Upper lobe of left lung (tissue), 6 donors: ENCODE data around the gene TBC1D12. TPM values are rescaled to one million over a fixed set of nuclear protein-coding genes. Genes with fewer than 3 reads are reported as not detected.

ENCODE experiments used
- ATAC-seq, 2 donors: fragments of 200-7000 bp; cut with Tn5 transposase; one replicate each; pipeline ENCODE4 v1.9.1; 2022; ENCODE audit warnings: mild to moderate bottlenecking in 2 of 2, moderate library complexity in 2 of 2; ENCODE audit not compliant: low FRiP score in 2 of 2
- DNase-seq, 2 donors: peaks; one replicate each; pipeline ENCODE4 v3.0.0-alpha.2; 2019 to 2020
- H3K27ac ChIP-seq, 4 donors: fragments of 200-600 bp; sonication (generic); one replicate each; pipeline ENCODE4 v1.5.1; 2016 to 2019
- H3K27me3 ChIP-seq, 4 donors: fragments of 200-600 bp; sonication (generic); one replicate each; pipeline ENCODE4 v1.5.1; 2017 to 2019
- H3K36me3 ChIP-seq, 4 donors: fragments of 200-600 bp; sonication (generic); one replicate each; pipeline ENCODE4 v1.5.1; 2016 to 2019
- H3K4me1 ChIP-seq, 4 donors: fragments of 200-600 bp; sonication (generic); one replicate each; pipeline ENCODE4 v1.5.1; 2018 to 2019
- H3K4me3 ChIP-seq, 4 donors: fragments of 200-600 bp; sonication (generic); one replicate each; pipeline ENCODE4 v1.5.1; 2017 to 2019; ENCODE audit warnings: mild to moderate bottlenecking in 2 of 4, moderate library complexity in 1 of 4
- H3K9me3 ChIP-seq, 4 donors: fragments of 200-600 bp; sonication (generic); one replicate each; pipeline ENCODE4 v1.5.1; 2018 to 2019
- CTCF ChIP-seq, 6 experiments: fragments of 450-650 bp in 4 of 6; fragments of 200-600 bp in 2 of 6; sonication (generic) in 2 of 6; IDR thresholded peaks; one replicate each; pipeline ENCODE4 v1.5.1; 2016 to 2019; ENCODE audit warnings: antibody characterized with exemption in 6 of 6
- EP300 ChIP-seq, 4 donors: sonication (generic); formaldehyde crosslinking; IDR thresholded peaks; one replicate each; pipeline ENCODE4 v1.5.1; 2017; ENCODE audit warnings: antibody characterized with exemption in 4 of 4, control low read depth in 2 of 4
- POLR2A ChIP-seq, 4 donors: fragments of 450-650 bp; IDR thresholded peaks; one replicate each; pipeline ENCODE4 v1.5.1; 2016 to 2017; ENCODE audit warnings: antibody characterized with exemption in 4 of 4, mild to moderate bottlenecking in 2 of 4
- POLR2AphosphoS5 ChIP-seq, 2 donors: sonication (generic); formaldehyde crosslinking; IDR thresholded peaks; one replicate each; pipeline ENCODE4 v1.5.1; 2017; ENCODE audit warnings: antibody characterized with exemption in 2 of 2
- WGBS, 2 donors: methylation state at CpG; one replicate each; pipeline ENCODE4 v1.1.5; 2017 to 2018; 5-methylcytosine and 5-hydroxymethylcytosine counted together
- total RNA-seq, 6 donors: library from RNA; depleted of rRNA in 4 of 6; stranded (reverse); fragments of >200 nt in 4 of 6; gene quantifications; one replicate each; pipeline versions ENCODE4 v1.1.0 to v1.2.1, GENCODE V29; 2016 to 2021
- donor health status: DM: no; HTN: no; CAD: no; lungs with moderate emphysema.
- donor health status: DM: no; HTN: yes; CAD: no; lungs with severe emphysema.

TBC1D12 gene
- total RNA-seq, 6 donors from 2014 or later, result 10.5 to 36.7 (median 16.5) TPM

GRCh38 chr10:94440096-94440495 lies 37.8 kb downstream of the TBC1D12 start:
- Histone ChIP-seq H3K4me1 (peaks cover 3 to 7% (median 5%) of the 10 kb centered on the region in 4 donors), H3K27ac (no peak overlapping the region), H3K27me3 (no peaks in the 10 kb centered on the region), H3K4me3 (no peak overlapping the region), H3K36me3 (no peaks in the 10 kb centered on the region), H3K9me3 (peaks cover 0 to 11% (median 0%) of the 10 kb centered on the region in 4 donors)
- no peak for DNase-seq
- no peak for ATAC-seq
- TF ChIP-seq POLR2A (IDR thresholded peaks at IDR 0.05) (no peak), POLR2AphosphoS5 (IDR thresholded peaks at IDR 0.05) (no peak), CTCF (IDR thresholded peaks at IDR 0.05) (no peak), EP300 (IDR thresholded peaks at IDR 0.05) (no peak)

DNA sequence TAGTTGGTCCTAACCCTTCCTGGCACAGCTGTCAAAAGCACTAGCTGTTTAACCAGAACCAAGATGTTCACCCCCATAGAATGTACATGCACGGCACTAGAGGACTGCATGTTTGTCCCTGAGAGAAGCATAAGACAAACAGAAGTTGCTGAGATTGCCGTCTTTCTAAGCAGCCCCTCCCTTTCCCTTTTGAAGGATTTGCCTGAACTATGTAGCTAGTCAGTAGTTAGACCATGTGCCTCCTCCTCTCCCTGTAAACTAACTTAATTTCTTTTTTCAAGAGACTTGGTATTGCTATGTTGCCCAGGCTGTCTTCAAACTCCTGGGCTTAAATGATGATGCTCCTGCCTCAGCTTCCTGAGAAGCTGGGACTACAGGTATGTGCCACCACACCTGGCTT lies 40.7 kb downstream of the TBC1D12 start:
- Histone ChIP-seq H3K4me3 (no peak overlapping the region), H3K27me3 (no peaks in the 10 kb centered on the region), H3K27ac (no peak overlapping the region), H3K9me3 (no peaks in the 10 kb centered on the region), H3K36me3 (no peaks in the 10 kb centered on the region), H3K4me1 (peaks cover 3 to 7% (median 5%) of the 10 kb centered on the region in 4 donors)
- 63 to 76% methylated on average over 2 of the region's 2 CpGs for WGBS, 2 donors
- ATAC-seq (peak in 1 of 2 donors; percentile 17), DNase-seq (no peak)
- TF ChIP-seq EP300 (IDR thresholded peaks at IDR 0.05) (no peak), POLR2AphosphoS5 (IDR thresholded peaks at IDR 0.05) (no peak), POLR2A (IDR thresholded peaks at IDR 0.05) (no peak), CTCF (IDR thresholded peaks at IDR 0.05) (no peak)

- H3K9me3 ChIP-seq, result no peaks in the 10 kb centered on the region
- no peaks in the 10 kb centered on the region for H3K36me3 ChIP-seq
- H3K27me3 ChIP-seq, result no peaks in the 10 kb centered on the region
- no peak for DNase-seq
- no peak for TF ChIP-seq CTCF (IDR thresholded peaks at IDR 0.05)
- no peak for TF ChIP-seq POLR2A (IDR thresholded peaks at IDR 0.05)
- TF ChIP-seq EP300 (IDR thresholded peaks at IDR 0.05), result no peak
- TF ChIP-seq POLR2AphosphoS5 (IDR thresholded peaks at IDR 0.05), result no peak
- H3K27ac ChIP-seq, result no peak overlapping the region
- WGBS, 2 donors, result 91 to 98% methylated on average over 4 of the region's 4 CpGs
- H3K4me1 ChIP-seq, result peaks cover 3 to 7% (median 5%) of the 10 kb centered on the region in 4 donors
- no peak for ATAC-seq
- no peak overlapping the region for H3K4me3 ChIP-seq
Measured at GRCh38 chr10:94443549-94443948, 41.2 kb downstream of the TBC1D12 start.

GRCh38 chr10:94450782-94451181 lies 48.4 kb downstream of the TBC1D12 start:
- Histone ChIP-seq H3K9me3 (no peaks in the 10 kb centered on the region), H3K27ac (no peak overlapping the region), H3K4me1 (no peaks in the 10 kb centered on the region), H3K4me3 (no peak overlapping the region), H3K36me3 (no peaks in the 10 kb centered on the region), H3K27me3 (no peaks in the 10 kb centered on the region)
- DNase-seq (no peak), ATAC-seq (no peak)
- no peak for TF ChIP-seq EP300 (IDR thresholded peaks at IDR 0.05)
- no peak for TF ChIP-seq CTCF (IDR thresholded peaks at IDR 0.05)
- no peak for TF ChIP-seq POLR2AphosphoS5 (IDR thresholded peaks at IDR 0.05)
- TF ChIP-seq POLR2A (IDR thresholded peaks at IDR 0.05), result no peak

GRCh38 chr10:94451883-94452519 lies 49.7 kb downstream of the TBC1D12 start:
- ATAC-seq (no peak), DNase-seq (no peak)
- H3K9me3 ChIP-seq, result no peaks in the 10 kb centered on the region
- H3K27me3 ChIP-seq, result no peaks in the 10 kb centered on the region
- TF ChIP-seq CTCF (IDR thresholded peaks at IDR 0.05), result no peak
- TF ChIP-seq POLR2AphosphoS5 (IDR thresholded peaks at IDR 0.05), result no peak
- no peak for TF ChIP-seq POLR2A (IDR thresholded peaks at IDR 0.05)
- no peak for TF ChIP-seq EP300 (IDR thresholded peaks at IDR 0.05)
- no peaks in the 10 kb centered on the region for H3K36me3 ChIP-seq
- no peak overlapping the region for H3K27ac ChIP-seq
- WGBS, 2 donors, result 95 to 100% methylated on average over 1 of the region's 1 CpG
- no peak overlapping the region for H3K4me3 ChIP-seq
- H3K4me1 ChIP-seq, result no peaks in the 10 kb centered on the region
